Measurements from ENCODE around the gene CCL5.

Gene CCL5

DNA sequence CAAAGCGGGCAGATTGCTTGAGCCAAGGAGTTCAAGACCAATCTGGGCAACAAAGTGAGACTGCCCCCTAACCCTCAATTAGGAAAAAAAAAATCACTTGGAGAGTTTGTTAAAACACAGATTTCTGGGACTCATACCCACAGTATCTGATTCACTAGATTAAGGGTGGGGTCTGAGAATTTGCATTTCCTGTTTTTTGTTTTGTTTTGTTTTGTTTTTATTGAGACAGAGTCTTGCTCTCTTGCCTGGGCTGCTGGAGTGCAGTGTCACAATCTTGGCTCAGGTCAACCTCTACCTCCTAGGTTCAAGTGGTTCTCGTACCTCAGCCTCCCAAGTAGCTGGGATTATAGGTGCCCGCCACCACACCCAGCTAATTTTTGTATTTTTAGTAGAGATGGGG lies 12.6 kb downstream of the CCL5 start:
- DNase-seq (ENCODE audit: low read depth), result no peak

- DNase-seq (ENCODE audit: low read depth), result no peak
Measured at GRCh38 chr17:35866341-35866950, 13.7 kb downstream of the CCL5 start.

DNA sequence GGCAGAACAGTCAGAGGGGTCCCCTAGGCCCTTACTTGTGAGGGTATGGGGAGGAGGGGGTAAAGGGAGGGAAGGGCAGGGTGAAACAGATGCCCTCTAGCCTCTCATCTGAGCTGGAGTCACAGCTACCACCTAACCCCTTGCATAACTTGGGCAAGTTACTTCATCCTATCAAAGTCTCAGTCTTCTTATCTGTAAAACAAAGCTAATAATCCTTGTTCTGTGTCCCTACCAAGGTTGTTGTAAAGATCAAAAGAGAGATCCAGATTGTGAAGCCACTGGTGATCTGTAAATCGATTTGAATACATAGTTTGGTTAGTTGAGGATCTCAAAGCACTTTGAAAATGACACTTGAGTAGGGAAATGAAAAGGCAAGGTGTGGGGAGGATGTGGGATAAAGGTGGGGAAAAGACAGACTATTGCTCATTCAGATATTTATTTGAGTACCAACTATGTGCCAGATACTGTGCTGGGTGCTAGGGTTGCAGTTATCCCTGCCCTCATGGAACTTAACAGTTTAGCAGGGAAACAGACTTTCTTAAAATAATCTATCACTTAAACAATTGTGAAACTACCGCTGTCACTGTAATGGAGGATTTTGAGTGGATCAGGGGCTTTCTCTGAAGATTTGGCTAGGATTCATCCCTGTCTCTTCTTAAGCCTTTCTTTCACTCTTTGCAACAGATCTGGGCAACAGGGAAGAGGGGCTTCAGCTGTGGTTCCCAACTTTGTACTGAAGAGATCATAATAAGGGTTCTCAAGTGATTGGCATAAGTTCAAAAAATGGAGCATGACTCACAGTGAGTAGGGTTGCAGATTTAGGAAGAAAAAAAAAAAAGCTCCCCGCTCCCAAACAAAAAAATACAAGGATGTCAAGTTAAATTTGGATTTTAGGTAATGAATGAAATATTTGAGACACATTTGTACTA lies 14.5 kb downstream of the CCL5 start:
- DNase-seq (ENCODE audit: low read depth), result no peak

DNA sequence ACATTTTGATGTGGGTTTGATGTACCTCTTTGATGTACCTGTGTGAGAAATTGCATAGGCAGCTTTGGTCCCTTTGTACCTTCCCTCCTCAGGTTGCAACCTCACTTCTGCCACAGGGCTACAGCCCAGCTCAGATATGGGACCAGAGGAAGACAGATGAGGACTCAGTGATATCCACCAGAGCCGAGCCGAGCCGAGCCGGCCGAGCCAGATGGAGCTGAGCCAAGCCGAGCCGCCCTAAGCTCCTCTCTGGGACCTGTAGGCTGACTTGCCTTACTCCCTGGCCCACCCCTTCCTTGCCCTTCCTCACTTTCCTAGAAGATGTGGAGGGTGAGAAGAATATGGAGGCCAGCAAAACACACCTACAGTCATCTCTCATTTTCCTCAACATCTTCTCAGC lies 15.3 kb downstream of the CCL5 start:
- DNase-seq (ENCODE audit: low read depth), result no peak

- DNase-seq (ENCODE audit: low read depth), result no peak
Measured at GRCh38 chr17:35856603-35857002, 23.6 kb downstream of the CCL5 start.

DNA sequence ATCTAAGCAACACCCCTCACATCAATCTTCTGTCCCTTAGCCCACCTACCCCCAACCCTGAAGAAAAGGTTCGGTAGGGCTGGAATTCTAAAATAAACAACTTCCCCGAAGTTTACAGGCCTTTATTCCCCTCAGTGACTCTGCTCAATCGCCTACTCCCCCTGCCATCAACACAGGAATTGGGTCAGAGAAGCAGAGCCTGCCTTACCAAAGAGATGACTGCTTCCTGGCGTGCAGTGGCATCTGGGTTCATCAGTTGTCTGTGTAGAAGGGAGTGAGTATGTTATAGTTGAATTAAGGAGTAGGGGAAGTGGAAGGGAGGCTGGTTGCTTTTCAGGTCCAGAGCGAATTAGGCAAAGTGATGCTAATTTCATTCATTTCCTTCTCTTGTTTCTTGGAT lies 24.2 kb downstream of the CCL5 start:
- DNase-seq (ENCODE audit: low read depth), result no peak

DNA sequence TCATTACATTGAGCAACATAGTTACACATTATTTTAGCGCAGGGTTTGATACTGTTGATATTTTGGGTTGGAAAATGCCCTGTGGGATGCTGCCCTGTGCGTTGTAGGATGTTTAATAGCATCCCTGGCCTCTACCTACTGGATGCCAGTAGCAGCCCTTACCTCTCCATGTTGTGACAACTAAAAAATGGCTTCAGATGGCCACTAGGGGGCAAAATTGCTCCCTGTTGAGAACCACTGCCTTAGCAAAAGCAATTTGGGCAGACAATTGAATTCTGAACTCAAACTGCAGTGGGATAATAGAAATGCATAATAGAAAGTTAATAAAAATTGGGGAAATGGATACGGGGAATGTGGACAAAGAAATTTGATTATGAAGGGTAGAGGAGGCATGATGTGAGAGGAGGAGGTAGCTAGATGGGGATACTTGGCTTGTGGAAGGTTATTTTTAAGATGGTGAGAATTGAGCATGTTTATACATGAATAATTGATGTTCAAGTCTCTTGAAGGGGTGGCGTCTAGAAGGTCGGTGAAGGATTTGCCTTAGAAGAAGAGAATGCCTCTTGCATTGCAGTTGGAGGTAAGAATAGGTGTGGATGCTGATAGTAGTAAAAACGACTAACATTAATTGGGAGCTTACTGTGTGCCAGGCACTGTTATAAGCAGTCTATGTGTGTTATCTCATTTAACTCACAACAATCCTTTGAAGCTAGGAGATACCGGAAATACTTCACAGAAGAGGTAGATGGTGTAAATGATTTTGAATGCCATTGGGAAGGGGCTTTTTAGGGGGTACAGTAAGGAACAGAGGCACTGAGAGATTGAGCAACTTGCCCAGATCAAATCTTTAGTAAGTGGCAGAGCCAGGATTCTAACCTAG lies 30.5 kb downstream of the CCL5 start:
- DNase-seq (ENCODE audit: low read depth), result no peak

GRCh38 chr17:35847633-35848373 lies 32.4 kb downstream of the CCL5 start:
- no peak for DNase-seq (ENCODE audit: low read depth)

DNA sequence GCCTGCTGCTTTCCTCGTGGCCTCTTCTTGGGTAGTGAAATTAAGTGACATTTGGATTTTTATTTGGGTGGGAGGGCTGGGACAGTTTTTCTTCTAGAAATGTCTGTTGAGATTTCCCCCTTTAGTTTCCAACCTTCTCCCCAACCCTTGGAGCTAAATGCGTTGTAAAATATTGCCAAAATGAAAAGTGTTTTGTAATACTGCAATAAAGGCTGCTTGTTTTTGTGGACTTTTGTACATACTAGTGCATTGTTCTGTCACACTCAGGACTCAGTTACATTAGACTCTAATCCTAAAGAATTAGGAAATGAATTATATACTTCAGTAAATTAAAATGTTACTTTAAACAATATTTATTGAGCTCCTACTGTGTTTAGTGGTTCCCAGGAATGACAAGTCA lies 33.2 kb downstream of the CCL5 start:
- DNase-seq (ENCODE audit: low read depth), result no peak

- DNase-seq (ENCODE audit: low read depth), result no peak
Measured at GRCh38 chr17:35846055-35846809, 33.9 kb downstream of the CCL5 start.

DNA sequence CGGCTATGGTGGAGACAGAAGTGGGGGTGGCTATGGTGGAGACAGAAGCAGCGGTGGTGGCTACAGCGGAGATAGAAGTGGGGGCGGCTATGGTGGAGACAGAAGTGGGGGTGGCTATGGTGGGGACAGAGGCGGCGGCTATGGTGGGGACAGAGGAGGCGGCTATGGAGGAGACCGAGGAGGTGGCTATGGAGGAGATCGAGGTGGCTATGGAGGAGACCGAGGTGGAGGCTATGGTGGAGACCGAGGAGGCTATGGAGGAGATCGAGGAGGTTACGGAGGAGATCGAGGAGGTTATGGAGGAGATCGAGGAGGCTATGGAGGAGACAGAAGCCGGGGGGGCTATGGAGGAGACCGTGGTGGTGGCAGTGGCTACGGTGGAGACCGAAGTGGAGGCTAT lies 35.6 kb downstream of the CCL5 start:
- DNase-seq (ENCODE audit: low read depth), result no peak

DNA sequence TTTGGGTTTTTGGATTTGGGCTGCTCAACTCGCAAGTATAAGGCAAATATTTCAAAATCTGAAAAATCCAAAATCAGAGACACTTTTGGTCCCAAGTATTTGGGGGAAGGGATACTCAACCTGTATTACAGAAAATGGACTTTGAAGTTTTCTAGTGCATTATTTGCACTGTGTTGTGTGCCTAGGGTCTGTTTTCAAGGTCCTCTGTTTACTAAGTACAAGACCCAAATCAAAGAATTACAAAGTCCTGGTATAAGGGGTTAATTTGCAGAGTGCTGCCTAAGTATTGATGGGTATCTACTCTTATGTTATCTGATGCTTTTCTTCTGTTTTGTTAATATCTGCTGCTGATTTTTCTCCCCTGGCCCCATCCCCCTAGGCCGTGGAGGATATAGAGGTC lies 36.5 kb downstream of the CCL5 start:
- DNase-seq (ENCODE audit: low read depth), result no peak

DNA sequence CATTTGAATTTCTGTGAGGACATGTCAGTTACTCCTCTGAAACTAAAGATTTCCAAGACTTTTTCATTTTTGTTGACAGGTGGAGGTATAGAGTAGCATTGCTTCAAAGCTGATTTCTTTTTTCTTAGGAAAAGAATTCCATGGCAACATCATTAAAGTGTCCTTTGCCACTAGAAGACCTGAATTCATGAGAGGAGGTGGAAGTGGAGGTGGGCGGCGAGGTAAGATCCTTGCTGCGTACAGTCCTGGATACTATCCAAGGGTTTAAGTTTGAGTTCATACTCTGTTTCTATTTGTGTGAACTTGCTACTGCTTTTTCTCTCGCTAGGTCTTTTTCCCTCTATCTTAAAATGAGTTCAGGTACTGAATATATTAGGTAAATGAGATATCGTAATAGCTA lies 37.9 kb downstream of the CCL5 start:
- no peak for DNase-seq (ENCODE audit: low read depth)

DNA sequence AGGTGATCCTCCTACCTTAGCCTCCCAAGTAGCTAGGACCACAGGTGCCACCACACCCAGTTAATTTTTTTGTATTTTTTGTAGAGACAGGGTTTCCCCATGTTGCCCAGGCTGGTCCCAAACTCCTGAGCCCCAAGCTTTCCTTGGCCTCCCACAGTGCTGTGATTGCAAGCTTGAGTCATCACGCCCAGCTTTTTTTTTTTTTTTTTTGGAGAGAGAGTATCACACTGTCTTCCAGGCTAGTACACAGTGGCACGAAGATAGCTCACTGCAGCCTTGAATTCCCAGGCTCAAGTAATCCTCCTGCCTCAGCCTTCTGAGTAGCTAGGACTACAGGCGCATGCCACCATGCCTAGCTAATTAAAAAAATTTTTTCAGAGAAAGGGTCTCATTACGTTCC lies 38.7 kb downstream of the CCL5 start:
- no peak for DNase-seq (ENCODE audit: low read depth)

GRCh38 chr17:35841101-35841500 lies 39.1 kb downstream of the CCL5 start:
- no peak for DNase-seq (ENCODE audit: low read depth)

DNA sequence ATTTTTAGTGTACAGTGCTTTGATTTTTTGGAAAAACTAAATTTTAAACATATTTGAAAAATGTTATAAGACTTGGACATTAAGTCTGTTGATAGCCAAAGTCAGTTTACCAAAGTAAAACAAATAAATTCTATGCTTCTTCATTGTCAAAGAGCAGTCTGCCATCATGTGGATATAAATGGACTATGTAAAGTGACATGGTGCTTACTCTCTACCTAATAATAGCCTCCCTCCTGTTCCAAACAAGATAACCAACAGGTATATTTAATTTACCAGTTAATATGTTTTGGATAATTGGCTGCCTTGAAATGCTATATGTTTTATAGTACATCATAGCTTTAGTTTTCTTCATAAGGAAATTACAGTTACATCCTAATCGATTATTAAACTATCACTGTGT lies 55.0 kb downstream of the CCL5 start:
- no peak for DNase-seq (ENCODE audit: low read depth)

Data from stimulated activated CD8-positive, alpha-beta memory T cell treated with anti-CD3 and anti-CD28 coated beads, Interleukin-15, amount 100 ng/mL, for 24 hours (primary cell).